Measurements from ENCODE around the gene HSP90AA1. TPM values are rescaled to one million over a fixed set of nuclear protein-coding genes. Genes with fewer than 3 reads are reported as not detected.

Gene HSP90AA1
- total and polyA plus RNA-seq, 2 of the 8 experiments (the other 6 are each of a cell fraction or from before 2014, with no cell fraction given) = 339 to 878 TPM

GRCh38 chr14:102058961-102059360, 27.9 kb downstream of the HSP90AA1 start:
- Histone ChIP-seq H3K79me1 (ENCODE audit: low read depth, low read length) (0 out of 2 replicates have a peak, but pooled peaks cover 3% of the 10 kb centered on the region), H3K23ac (ENCODE audit: insufficient read length) (no peak overlapping the region), H3K9me3 (ENCODE audit: insufficient read depth in 2 of 2, low read depth in 1 of 2, low read length in 1 of 2) (no peaks in the 10 kb centered on the region), H4K91ac (replicated peaks; ENCODE audit: insufficient read length, low read length) (no peak overlapping the region), H3K36me3 (ENCODE audit: control insufficient read depth in 2 of 4, insufficient read depth in 4 of 4, low read length in 3 of 4) (no peaks in the 10 kb centered on the region), H3K27ac (ENCODE audit: low read depth, low read length) (no peak overlapping the region), H3K9ac (replicated peaks in 1 of 4; ENCODE audit: extremely low read depth in 1 of 4, low read depth in 3 of 4, low read length in 3 of 4) (no peak overlapping the region), H3K4me2 (ENCODE audit: insufficient read depth in 1 of 2, low read depth in 2 of 2, low read length in 2 of 2) (no peak overlapping the region), H3K79me2 (ENCODE audit: control insufficient read depth in 1 of 2, insufficient read depth in 2 of 2, low read length in 2 of 2) (no peaks in the 10 kb centered on the region), H4K20me1 (replicated peaks in 1 of 2; ENCODE audit: control insufficient read depth in 1 of 2, insufficient read depth in 2 of 2, low read length in 2 of 2) (peaks cover 0 to 4% of the 10 kb centered on the region in 2 experiments), H2BK15ac (ENCODE audit: low read length) (peak overlapping the region; percentile 67; the same call in 1 of the 2 replicates), H2BK20ac (ENCODE audit: low read length) (no peak overlapping the region), H2AK5ac (ENCODE audit: low read depth, low read length) (no peak overlapping the region), H2BK120ac (replicated peaks; ENCODE audit: low read depth, low read length) (no peak overlapping the region), H4K5ac (ENCODE audit: insufficient read length, low read depth, low read length) (no peak overlapping the region), H2AFZ (ENCODE audit: low read length) (no peak overlapping the region), H3K18ac (ENCODE audit: extremely low read depth, low read length) (no peak overlapping the region), H2BK12ac (ENCODE audit: low read depth, low read length) (no peak overlapping the region), H4K8ac (ENCODE audit: extremely low read depth, insufficient read depth, low read length) (no peak overlapping the region), H3K14ac (ENCODE audit: insufficient read length) (no peak overlapping the region), H3K27me3 (replicated peaks in 1 of 4; ENCODE audit: control insufficient read depth in 3 of 4, extremely low read depth in 1 of 4, insufficient read depth in 3 of 4, low read length in 3 of 4) (no peaks in the 10 kb centered on the region), H3K4ac (replicated peaks; ENCODE audit: insufficient read length, low read depth, low read length) (no peak overlapping the region), H3K4me3 (ENCODE audit: extremely low read depth in 1 of 4, insufficient read depth in 2 of 4, low read depth in 3 of 4, low read length in 4 of 4) (no peak overlapping the region), H3K56ac (replicated peaks; ENCODE audit: insufficient read length, low read depth, low read length) (no peak overlapping the region), H2BK5ac (ENCODE audit: low read depth, low read length) (no peak overlapping the region), H3K23me2 (ENCODE audit: low read depth, low read length) (no peaks in the 10 kb centered on the region; the same call in 1 of the 2 replicates), H3K4me1 (replicated peaks in 1 of 4; ENCODE audit: control insufficient read depth in 3 of 4, insufficient read depth in 4 of 4, low read length in 3 of 4) (peaks cover 0 to 14% (median 5%) of the 10 kb centered on the region in 4 experiments; a peak in 5 of 7 replicates)
- DNase-seq (ENCODE audit: low read depth in 1 of 2, low spot score in 2 of 2) = no peak
- ChIA-PET CTCF (ENCODE audit: partially characterized antibody) (interaction anchor here (0.6 to 2.1 kb wide), 2 partner anchors 9 to 101 kb away, joined by 3 to 8 read pairs; no protein-coding TSS in a partner anchor), POLR2A (ENCODE audit: partially characterized antibody) (no interaction called here)
- TF ChIP-seq MAFK (IDR thresholded peaks at IDR 0.05; ENCODE audit: low read depth, low read length) = no peak
- TF ChIP-seq SIRT6 (IDR thresholded peaks at IDR 0.05; ENCODE audit: low read length) = no peak
- WGBS, 2 experiments (ENCODE audit: extremely low coverage in 1 of 2, insufficient coverage in 1 of 2, insufficient read length in 1 of 2, insufficient replicate concordance in 2 of 2, low coverage in 1 of 2, low lambda C conversion rate in 2 of 2, missing lambda C conversion rate in 1 of 2) = 80% methylated on average over 5 of the region's 5 CpGs; no CpG with 5 or more reads in 1 of the 2 experiments
- FAIRE-seq = no peak

Data from H1 (cell line).